ENCODE measurements around the gene ZNF587.
"Not testable (repeated sequence)": the region's sequence is repeated elsewhere in the genome, so short reads cannot be mapped to it uniquely, and the experiment has no call there.

Gene ZNF587

DNA sequence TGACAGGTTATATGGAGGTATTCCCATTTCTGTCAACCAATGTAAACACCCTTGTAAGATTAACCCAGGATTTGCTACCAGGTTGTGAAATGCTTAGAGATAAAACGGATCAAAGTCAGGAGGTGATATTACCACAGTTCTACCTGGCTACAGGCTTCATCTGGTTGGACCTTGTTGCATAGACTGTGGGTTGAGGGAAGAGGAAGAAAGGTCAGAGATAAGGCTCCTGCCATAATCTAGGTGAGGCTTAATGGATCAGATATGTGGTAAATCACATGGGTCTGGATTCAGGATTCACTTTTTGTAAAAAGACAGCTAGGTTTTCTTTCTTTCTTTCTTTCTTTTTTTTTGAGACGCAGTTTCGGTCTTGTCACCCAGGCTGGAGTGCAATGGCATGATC, 28.2 kb upstream of the ZNF587 start:
- DNase-seq (ENCODE audit: low read depth in 2 of 3, low spot score in 1 of 3) = not testable (repeated sequence)

DNA sequence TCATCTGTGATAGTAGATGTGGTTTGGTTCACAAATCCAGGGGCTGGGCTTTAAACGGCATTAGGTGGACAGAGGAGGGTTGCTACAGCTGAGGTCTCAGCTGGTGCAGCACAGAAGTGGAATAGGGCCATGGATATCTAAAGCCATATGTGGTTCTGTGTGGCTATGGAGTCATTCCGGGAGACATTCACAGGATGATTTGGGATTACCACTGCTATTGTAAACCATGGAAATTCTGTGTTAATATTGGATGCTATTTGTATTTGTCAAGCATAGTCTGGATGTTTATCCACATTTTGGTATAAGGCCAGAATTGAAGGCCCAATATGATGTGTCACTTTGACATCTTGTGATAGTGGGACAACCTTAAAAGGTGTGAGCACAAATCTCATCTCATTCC, 26.5 kb upstream of the ZNF587 start:
- DNase-seq (ENCODE audit: low read depth in 2 of 3, low spot score in 1 of 3) = not testable (repeated sequence)

- not testable (repeated sequence) for DNase-seq (ENCODE audit: low read depth in 2 of 3, low spot score in 1 of 3)
Observed at GRCh38 chr19:57823608-57824007, 26.1 kb upstream of the ZNF587 start.

DNA sequence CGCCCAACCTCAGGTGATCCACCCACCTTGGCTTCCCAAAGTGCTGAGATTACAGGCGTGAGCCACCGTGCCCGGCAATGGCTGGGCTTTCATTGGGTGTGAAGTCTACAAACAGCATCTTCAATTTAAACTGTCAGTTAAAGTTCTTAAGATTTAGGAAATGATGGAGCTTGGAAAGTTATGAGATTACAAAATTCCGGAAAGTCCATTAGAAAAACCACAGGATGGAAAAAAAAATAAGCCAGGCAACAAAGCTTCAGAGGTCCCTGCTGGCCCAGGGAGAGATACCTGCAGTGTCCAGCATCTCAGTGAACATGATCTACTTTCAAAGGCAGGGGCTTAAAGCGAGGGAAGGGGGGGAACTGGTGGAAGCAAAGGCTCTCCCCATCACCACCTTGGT, 24.1 kb upstream of the ZNF587 start:
- DNase-seq (ENCODE audit: low read depth in 2 of 3, low spot score in 1 of 3) = no peak

DNA sequence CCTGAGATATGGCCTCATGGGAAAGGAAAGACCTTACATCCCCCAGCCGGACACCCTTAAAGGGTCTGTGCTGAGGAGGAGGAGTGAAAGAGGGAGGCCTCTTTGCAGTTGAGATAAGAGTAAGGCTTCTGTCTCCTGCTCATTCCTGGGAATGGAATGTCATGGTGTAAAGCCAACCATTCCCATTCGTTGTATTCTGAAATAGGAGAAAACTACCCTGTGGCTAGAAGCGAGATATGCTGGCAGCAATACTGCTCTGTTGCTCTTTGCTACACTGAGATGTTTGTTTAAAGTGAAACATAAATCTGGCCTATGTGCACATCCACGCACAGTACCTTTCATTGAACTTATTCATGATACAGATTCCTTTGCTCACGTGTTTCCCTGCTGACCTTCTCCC, 20.3 kb upstream of the ZNF587 start:
- DNase-seq (ENCODE audit: low read depth in 2 of 3, low spot score in 1 of 3) = no peak

DNA sequence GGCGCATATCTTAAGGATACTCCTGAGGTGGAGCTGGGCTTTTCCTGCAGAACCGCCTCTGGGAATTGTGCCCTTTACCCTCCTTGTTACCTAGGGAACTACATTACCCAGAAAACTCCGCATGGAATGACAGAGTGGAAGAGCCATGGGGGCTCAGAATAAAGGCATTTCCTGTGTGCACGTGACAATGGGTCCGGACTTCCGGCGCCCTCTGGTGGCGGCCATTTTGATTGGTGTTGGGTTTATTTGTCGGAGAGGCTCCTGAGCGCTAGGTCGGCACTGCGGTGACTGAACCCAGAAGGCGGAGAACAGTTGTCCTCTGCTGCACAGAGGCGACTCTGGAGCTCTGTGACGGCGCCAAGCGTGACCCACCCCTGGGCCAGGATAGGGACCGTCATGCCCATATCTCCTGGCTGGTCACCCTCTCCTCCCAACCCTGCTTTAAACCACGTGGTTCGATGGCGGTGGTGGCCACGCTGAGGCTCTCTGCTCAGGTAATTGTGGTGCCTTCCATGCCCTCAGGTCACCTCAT, 19.5 kb upstream of the ZNF587 start, which contains the start of gene ZNF587B:
Gene ZNF587B, plus strand, starts transcription at position 229 of the 532 bp plus-strand sequence. Its CDS starts 230 bp downstream, at position 459.
- DNase-seq (ENCODE audit: low read depth in 2 of 3, low spot score in 1 of 3) = no peak

DNA sequence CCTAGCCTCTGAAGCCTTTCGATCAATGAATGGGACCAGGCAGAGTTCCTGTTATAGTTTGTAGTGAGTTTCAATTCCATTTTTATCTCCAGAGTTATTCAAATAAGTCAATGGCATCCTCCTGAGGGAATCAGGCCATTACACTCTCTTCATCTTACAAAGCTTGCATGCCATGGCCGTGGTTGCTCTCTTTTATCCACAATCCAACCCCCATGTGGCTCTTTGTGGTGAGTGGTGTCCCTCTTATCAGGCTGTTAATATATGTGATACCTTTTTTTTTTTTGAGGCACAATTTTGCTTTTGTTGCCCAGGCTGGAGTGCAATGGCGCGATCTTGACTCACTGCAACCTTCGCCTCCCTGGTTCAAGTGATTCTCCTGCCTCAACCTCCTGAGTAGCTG, 12.7 kb upstream of the ZNF587 start:
- not testable (repeated sequence) for DNase-seq (ENCODE audit: low read depth in 2 of 3, low spot score in 1 of 3)

- DNase-seq (ENCODE audit: low read depth in 2 of 3, low spot score in 1 of 3) = not testable (repeated sequence)
Observed at GRCh38 chr19:57838622-57839191, 11.0 kb upstream of the ZNF587 start.

DNA sequence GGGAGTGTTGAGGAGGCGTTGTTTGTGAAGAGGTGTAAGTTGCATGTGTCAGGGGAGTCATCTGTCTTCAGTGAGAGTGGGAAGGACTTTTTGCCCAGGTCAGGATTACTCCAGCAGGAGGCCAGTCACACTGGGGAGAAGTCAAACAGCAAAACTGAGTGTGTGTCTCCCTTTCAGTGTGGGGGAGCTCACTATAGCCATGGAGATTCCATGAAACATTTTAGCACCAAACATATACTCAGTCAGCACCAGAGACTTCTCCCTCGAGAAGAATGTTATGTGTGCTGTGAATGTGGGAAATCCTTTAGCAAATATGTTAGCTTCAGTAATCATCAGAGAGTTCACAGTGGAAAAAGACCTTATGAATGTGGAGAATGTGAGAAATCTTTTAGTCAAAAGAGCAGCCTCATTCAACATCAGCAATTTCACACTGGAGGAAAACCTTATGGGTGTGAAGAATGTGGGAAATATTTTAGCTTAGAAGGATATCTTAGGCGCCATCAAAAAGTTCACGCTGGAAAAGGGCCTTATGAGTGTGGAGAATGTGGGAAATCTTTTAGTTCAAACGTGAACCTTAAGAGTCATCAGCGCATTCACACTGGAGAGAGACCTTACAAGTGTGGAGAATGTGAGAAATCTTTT, 8.4 kb upstream of the ZNF587 start:
- no peak for DNase-seq (ENCODE audit: low read depth in 2 of 3, low spot score in 1 of 3)

- DNase-seq (ENCODE audit: low read depth in 2 of 3, low spot score in 1 of 3) = not testable (repeated sequence)
Observed at GRCh38 chr19:57847164-57847563, 2.5 kb upstream of the ZNF587 start.

GRCh38 chr19:57849162-57849665, 445 bp upstream of the ZNF587 start:
- DNase-seq (ENCODE audit: low read depth in 2 of 3, low spot score in 1 of 3) = not testable (repeated sequence)

DNA sequence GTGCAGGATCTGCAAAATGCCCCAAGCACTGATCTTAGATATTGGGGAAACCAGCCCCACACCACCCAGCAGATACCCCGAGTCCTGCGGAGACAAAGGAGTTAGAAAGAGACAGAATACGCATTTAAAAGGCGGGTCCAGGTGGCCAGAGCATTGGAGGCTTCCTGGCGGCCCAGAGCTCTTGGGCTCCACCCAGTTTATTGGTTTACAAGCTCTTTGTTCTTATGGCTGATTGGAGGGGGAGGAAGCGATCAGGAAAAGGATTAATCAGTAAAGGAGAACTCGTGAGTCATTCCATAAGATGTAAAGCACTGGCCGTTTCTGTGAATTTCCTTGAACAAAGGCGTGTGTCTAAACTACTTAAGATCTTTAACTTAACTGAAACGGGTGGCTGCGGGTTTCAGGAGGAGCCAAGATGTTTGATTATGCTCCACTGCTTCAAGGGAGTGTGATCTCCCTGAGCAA, 926 bp downstream of the ZNF587 start:
- no peak for DNase-seq (ENCODE audit: low read depth in 2 of 3, low spot score in 1 of 3)

- DNase-seq (ENCODE audit: low read depth in 2 of 3, low spot score in 1 of 3) = not testable (repeated sequence)
Observed at GRCh38 chr19:57851812-57852603, 2.3 kb downstream of the ZNF587 start.

DNA sequence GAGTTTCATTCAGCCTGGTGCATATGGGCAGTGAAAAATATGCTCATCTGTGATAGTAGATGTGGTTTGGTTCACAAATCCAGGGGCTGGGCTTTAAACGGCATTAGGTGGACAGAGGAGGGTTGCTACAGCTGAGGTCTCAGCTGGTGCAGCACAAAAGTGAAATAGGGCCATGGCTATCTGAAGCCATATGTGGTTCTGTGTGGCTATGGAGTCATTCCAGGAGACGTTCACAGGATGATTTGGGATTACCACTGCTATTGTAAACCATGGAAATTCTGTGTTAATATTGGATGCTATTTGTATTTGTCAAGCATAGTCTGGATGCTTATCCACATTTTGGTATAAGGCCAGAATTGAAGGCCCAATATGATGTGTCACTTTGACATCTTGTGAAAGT, 4.5 kb downstream of the ZNF587 start:
- not testable (repeated sequence) for DNase-seq (ENCODE audit: low read depth in 2 of 3, low spot score in 1 of 3)

DNA sequence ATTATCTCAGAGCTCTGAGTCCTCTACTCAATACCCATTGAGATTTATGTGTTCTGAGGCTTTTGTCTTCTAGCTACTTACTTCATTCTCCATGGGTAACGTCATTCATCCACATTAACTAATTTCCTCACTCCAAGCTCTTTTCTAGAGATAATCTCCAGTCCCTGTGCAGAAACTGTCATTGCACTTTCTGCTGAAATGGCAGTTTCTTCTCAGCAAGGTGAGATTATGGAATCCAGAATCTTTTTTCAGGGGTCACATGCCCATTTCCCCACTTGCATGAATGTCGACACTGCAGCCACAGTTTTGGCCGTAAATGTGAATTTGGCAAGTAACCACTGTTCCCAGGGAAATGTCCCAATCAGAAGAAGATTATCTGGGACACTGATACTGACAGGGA, 12.7 kb downstream of the ZNF587 start:
- DNase-seq (ENCODE audit: low read depth in 2 of 3, low spot score in 1 of 3) = not testable (repeated sequence)

- no peak for DNase-seq (ENCODE audit: low read depth in 2 of 3, low spot score in 1 of 3)
Observed at GRCh38 chr19:57867868-57868492, 18.3 kb downstream of the ZNF587 start.

GRCh38 chr19:57869655-57870054, 20.0 kb downstream of the ZNF587 start:
- DNase-seq (ENCODE audit: low read depth in 2 of 3, low spot score in 1 of 3) = not testable (repeated sequence)

DNA sequence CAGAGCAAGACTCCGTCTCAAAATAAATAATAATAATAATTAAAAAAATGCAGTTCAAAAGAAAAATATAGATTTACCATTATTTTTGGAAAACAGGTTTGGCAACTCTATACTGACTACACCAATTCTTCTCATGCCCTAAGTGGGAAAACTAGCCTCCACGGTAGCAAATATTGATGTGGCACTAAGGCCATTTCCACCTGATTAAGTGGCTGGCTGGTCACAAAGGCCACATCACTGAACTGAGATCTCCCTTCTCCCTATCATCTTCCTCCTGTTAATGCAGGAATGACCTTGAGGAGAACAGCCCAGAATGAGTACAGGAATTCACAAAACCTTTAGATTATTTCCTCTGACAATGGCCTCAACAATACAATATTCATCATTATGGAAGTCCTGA, 20.6 kb downstream of the ZNF587 start:
- DNase-seq (ENCODE audit: low read depth in 2 of 3, low spot score in 1 of 3) = no peak

GRCh38 chr19:57872450-57872849, 22.8 kb downstream of the ZNF587 start:
- no peak for DNase-seq (ENCODE audit: low read depth in 2 of 3, low spot score in 1 of 3)

GRCh38 chr19:57873883-57874799, 24.5 kb downstream of the ZNF587 start:
- DNase-seq (ENCODE audit: low read depth in 2 of 3, low spot score in 1 of 3) = not testable (repeated sequence)
